ENCODE data around the gene SRPK2. TPM values are rescaled to one million over a fixed set of nuclear protein-coding genes. Genes with fewer than 3 reads are reported as not detected.
"Not testable (repeated sequence)": the region's sequence is repeated elsewhere in the genome, so short reads cannot be mapped to it uniquely, and the experiment has no call there.

Gene SRPK2
- polyA plus RNA-seq, 1 of the 3 experiments (the other 2 are of a cell fraction), result 15.4 TPM

- Histone ChIP-seq H3K79me2 (ENCODE audit: insufficient read depth) (no peaks in the 10 kb centered on the region), H3K27me3 (ENCODE audit: insufficient read depth) (0 out of 2 replicates have a peak, but pooled peaks cover 7% of the 10 kb centered on the region), H3K36me3 (replicated peaks in 1 of 2; ENCODE audit: control insufficient read depth in 1 of 2, insufficient read depth in 2 of 2, low read length in 1 of 2) (no peaks in the 10 kb centered on the region), H3K9ac (no peak overlapping the region), H3K4me2 (no peak overlapping the region), H3K27ac (ENCODE audit: low read depth in 2 of 2, low read length in 1 of 2) (no peak overlapping the region), H3F3A (replicated peaks; ENCODE audit: insufficient read depth) (no peaks in the 10 kb centered on the region), H3K9me2 (no peaks in the 10 kb centered on the region), H3K4me3 (ENCODE audit: low read depth in 2 of 2, low read length in 1 of 2) (no peak overlapping the region), H4K20me1 (ENCODE audit: insufficient read depth) (no peaks in the 10 kb centered on the region), H3K9me3 (no peaks in the 10 kb centered on the region), H3K4me1 (ENCODE audit: control insufficient read depth in 1 of 2, insufficient read depth in 2 of 2, low read depth in 1 of 2, low read length in 1 of 2) (no peaks in the 10 kb centered on the region), H2AFZ (ENCODE audit: low read depth) (no peak overlapping the region)
- TF ChIP-seq TCF12 (IDR thresholded peaks at IDR 0.05) (no peak), NRF1 (IDR thresholded peaks at IDR 0.05; ENCODE audit: low read depth, low read length) (no peak), CHD2 (IDR thresholded peaks at IDR 0.05; ENCODE audit: low read length, partially characterized antibody) (no peak)
- no peak for DNase-seq
- WGBS (ENCODE audit: low lambda C conversion rate), result 97% methylated on average over 2 of the region's 2 CpGs
- ChIA-PET CTCF (interaction anchor here (4.2 kb wide), 1 partner anchor 22 kb away, joined by 15 read pairs; no protein-coding TSS in a partner anchor), POLR2A (no interaction called here)
Measured at GRCh38 chr7:105423987-105424386, 35.3 kb upstream of the SRPK2 start.

GRCh38 chr7:105413887-105414437 lies 25.2 kb upstream of the SRPK2 start:
- Histone ChIP-seq H3K4me3 (ENCODE audit: low read depth in 2 of 2, low read length in 1 of 2) (no peak overlapping the region), H3K79me2 (ENCODE audit: insufficient read depth) (no peaks in the 10 kb centered on the region), H3K27me3 (ENCODE audit: insufficient read depth) (no peaks in the 10 kb centered on the region), H3K9me3 (no peaks in the 10 kb centered on the region), H4K20me1 (ENCODE audit: insufficient read depth) (no peaks in the 10 kb centered on the region), H3K27ac (ENCODE audit: low read depth in 2 of 2, low read length in 1 of 2) (no peak overlapping the region), H3K4me2 (no peak overlapping the region), H3K36me3 (replicated peaks in 1 of 2; ENCODE audit: control insufficient read depth in 1 of 2, insufficient read depth in 2 of 2, low read length in 1 of 2) (no peaks in the 10 kb centered on the region), H3K9ac (no peak overlapping the region), H3K9me2 (no peaks in the 10 kb centered on the region), H3K4me1 (ENCODE audit: control insufficient read depth in 1 of 2, insufficient read depth in 2 of 2, low read depth in 1 of 2, low read length in 1 of 2) (no peaks in the 10 kb centered on the region), H3F3A (replicated peaks; ENCODE audit: insufficient read depth) (no peaks in the 10 kb centered on the region), H2AFZ (ENCODE audit: low read depth) (no peak overlapping the region)
- POLR2A ChIA-PET, result no interaction called here
- CTCF ChIA-PET, result interaction anchor here (0.7 to 1.9 kb wide), 3 partner anchors 12 to 432 kb away, joined by 3 to 8 read pairs (median 6); no protein-coding TSS in a partner anchor
- DNase-seq, result peak; percentile 21
- TF ChIP-seq TAF1 (IDR thresholded peaks at IDR 0.05; ENCODE audit: borderline replicate concordance, low read depth, low read length) (no peak), FOXJ3 (CRISPR knock-in tag; IDR thresholded peaks at IDR 0.05) (no peak), REST (IDR thresholded peaks at IDR 0.05; ENCODE audit: low read depth, low read length) (peak; percentile 93), RAD21 (IDR thresholded peaks at IDR 0.05; ENCODE audit: low read length) (no peak), SMC3 (IDR thresholded peaks at IDR 0.05; ENCODE audit: low read depth, low read length) (no peak), PBX3 (IDR thresholded peaks at IDR 0.05) (no peak), SIN3A (IDR thresholded peaks at IDR 0.05; ENCODE audit: borderline replicate concordance, low read depth, low read length) (no peak), FOXM1 (IDR thresholded peaks at IDR 0.05; ENCODE audit: low read depth) (no peak), YY1 (IDR thresholded peaks at IDR 0.05; ENCODE audit: low read depth) (no peak)
- 81% methylated on average over 8 of the region's 8 CpGs for WGBS (ENCODE audit: low lambda C conversion rate)

- H3K9me2 ChIP-seq; POLR2A ChIA-PET; H3K9ac ChIP-seq; H3K9me3 ChIP-seq; H4K20me1 ChIP-seq (ENCODE audit: insufficient read depth); H3K79me2 ChIP-seq (ENCODE audit: insufficient read depth); H3K4me2 ChIP-seq; H3K4me1 ChIP-seq (ENCODE audit: control insufficient read depth in 1 of 2, insufficient read depth in 2 of 2, low read depth in 1 of 2, low read length in 1 of 2); DNase-seq; H3K27ac ChIP-seq (ENCODE audit: low read depth in 2 of 2, low read length in 1 of 2); H3K36me3 ChIP-seq (replicated peaks in 1 of 2; ENCODE audit: control insufficient read depth in 1 of 2, insufficient read depth in 2 of 2, low read length in 1 of 2); H3K4me3 ChIP-seq (ENCODE audit: low read depth in 2 of 2, low read length in 1 of 2); CTCF ChIA-PET; H3K27me3 ChIP-seq (ENCODE audit: insufficient read depth); H2AFZ ChIP-seq (ENCODE audit: low read depth); H3F3A ChIP-seq (replicated peaks; ENCODE audit: insufficient read depth): not testable (repeated sequence)
- WGBS (ENCODE audit: low lambda C conversion rate), result 89% methylated on average over 18 of the region's 36 CpGs
Measured at GRCh38 chr7:105410774-105411173, 22.1 kb upstream of the SRPK2 start.

- H3K9ac ChIP-seq; H3K4me2 ChIP-seq; H3K79me2 ChIP-seq (ENCODE audit: insufficient read depth); H4K20me1 ChIP-seq (ENCODE audit: insufficient read depth); H3K9me2 ChIP-seq; H3K27ac ChIP-seq (ENCODE audit: low read depth in 2 of 2, low read length in 1 of 2); H3K4me3 ChIP-seq (ENCODE audit: low read depth in 2 of 2, low read length in 1 of 2); H3K36me3 ChIP-seq (replicated peaks in 1 of 2; ENCODE audit: control insufficient read depth in 1 of 2, insufficient read depth in 2 of 2, low read length in 1 of 2); POLR2A ChIA-PET; H3K27me3 ChIP-seq (ENCODE audit: insufficient read depth); DNase-seq; H3K9me3 ChIP-seq; H2AFZ ChIP-seq (ENCODE audit: low read depth); H3K4me1 ChIP-seq (ENCODE audit: control insufficient read depth in 1 of 2, insufficient read depth in 2 of 2, low read depth in 1 of 2, low read length in 1 of 2); H3F3A ChIP-seq (replicated peaks; ENCODE audit: insufficient read depth): not testable (repeated sequence)
- WGBS (ENCODE audit: low lambda C conversion rate), result 88% methylated on average over 3 of the region's 3 CpGs
- CTCF ChIA-PET, result interaction anchor here (0.6 to 1.4 kb wide), 3 partner anchors 9 to 19 kb away, joined by 4 read pairs; no protein-coding TSS in a partner anchor
Measured at GRCh38 chr7:105409775-105410174, 21.1 kb upstream of the SRPK2 start.

All from SK-N-SH (cell line).